Colon (tissue), 2 donors: Measurements from ENCODE around the gene LONP2.
"Not testable (repeated sequence)": the region's sequence is repeated elsewhere in the genome, so short reads cannot be mapped to it uniquely, and the experiment has no call there.

Experiments
- FAIRE-seq: peaks from 2 replicates; lab custom pipeline; 2012; peaks lifted over from hg19 to GRCh38; lab: Jason Lieb, UNC
- donor health status: control.
- donor health status: control.

Gene LONP2

DNA sequence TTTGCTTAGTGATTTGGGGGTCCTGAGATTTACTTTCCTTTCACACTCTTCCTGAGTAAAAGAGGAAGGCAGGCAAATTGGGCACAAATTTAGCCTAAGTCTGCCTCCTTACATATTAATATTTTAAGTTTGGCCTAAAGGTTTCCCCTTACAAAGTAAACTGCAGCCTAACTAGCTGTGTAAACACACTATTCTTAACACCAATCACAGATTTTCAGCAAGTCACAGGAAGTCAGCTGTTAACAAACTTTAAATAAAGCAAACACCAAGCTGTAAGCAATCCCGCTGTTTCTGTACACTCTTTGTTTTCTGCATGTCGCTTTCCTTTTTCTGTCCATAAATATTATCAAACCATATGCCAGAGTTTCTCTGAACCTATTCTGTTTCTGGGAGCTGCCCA is 48.4 kb downstream of the LONP2 start:
- FAIRE-seq = no peak

DNA sequence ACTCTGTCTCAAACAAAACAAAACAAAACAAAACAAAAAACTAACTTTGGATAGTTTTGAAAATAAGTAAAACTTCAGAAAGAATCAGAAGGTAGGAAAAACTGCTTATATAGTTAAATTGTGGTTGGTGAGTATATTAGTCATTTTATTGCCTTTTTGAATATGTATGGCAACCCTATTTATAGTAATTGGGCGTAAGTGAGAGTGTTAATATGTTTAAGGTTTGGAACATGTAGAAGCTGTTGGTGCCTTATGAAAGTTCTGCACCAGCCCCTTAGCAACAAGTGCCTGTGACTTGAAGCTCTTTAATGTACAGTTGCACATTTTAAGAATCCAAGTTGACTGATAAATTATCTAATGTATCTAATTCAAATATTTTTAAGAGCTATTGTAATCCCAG is 50.6 kb downstream of the LONP2 start:
- no peak for FAIRE-seq

DNA sequence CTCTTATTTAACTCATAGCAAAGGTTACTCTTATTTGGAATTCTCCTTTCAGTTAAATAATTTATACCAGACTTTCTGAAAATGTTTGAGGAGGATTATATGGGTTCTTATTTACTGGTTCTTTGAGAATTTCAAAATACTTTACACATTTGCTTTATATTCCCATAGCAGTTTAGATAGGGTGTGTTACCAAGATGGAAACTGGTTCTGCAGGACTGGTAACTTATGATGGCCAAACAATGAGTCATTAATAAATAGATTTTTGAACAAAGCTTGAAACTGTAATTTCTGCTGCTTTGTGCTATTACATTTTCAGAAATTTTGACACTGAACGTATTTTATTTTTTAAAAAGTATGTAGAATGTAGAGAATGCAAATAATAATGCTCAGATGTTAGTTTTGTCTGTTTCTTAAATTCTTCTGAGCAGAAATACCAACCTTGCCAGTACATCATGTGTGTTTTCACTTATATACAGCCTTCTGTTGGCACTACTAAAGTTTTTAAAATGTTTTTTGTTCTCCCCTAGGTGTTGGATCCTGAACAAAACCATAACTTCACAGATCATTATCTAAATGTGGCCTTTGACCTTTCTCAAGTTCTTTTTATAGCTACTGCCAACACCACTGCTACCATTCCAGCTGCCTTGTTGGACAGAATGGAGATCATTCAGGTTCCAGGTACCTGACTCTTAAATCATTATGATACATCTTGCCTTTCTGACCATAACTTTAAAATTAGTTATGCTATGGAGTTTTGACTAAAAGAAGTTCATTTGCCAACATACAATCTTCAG is 51.6 kb downstream of the LONP2 start:
- FAIRE-seq = no peak

DNA sequence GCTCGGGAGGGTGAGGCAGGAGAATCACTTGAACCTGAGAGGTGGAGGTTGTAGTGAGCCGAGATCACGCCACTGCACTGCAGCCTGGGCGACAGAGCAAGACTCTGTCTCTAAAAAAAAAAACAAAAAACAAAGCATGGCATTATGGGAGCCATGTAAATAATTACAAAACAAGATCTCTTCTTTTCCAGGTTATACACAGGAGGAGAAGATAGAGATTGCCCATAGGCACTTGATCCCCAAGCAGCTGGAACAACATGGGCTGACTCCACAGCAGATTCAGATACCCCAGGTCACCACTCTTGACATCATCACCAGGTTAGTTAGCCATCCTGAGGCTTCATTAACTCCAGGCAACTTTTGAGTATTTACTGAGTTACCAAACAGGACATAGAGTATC is 55.4 kb downstream of the LONP2 start:
- FAIRE-seq = no peak

DNA sequence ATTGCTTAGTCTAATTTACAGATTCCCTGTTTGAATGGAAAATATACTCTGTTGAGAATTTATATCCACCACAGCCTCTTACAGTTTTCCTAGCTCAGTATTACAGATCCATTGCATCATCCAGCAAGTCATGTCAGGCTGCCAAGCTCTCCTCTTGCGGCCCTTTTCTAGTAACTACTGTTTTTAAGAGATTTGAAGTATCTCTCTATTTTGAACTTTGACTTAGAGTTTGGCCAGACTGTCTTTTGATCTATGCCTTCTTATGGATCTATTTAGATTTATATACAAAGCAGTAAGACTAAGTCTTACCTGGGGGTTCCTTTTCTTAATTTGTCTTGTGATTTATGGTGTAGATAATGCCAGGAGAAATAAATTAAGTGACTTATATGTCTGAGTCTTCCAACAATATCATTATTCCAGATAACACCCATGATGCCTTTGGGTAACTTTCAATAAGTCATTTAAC is 56.3 kb downstream of the LONP2 start:
- no peak for FAIRE-seq

DNA sequence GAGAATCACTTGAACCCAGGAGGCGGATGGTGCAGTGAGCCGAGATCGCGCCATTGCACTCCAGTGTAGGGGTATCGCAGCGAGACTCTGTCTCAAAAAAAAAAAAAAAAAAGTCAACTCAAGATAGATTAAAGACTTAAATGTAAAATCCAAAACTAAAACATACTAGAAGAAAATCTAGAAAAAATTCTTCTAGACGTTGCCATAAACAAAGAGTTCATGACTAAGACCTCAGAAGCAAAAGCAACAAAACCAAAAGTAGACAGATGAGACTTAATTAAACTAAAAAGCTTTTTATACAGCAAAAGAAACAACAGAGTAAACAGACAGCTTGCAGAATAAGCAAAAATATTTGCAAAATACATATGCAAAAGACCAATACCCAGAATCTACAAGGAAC is 64.4 kb downstream of the LONP2 start:
- FAIRE-seq = no peak

DNA sequence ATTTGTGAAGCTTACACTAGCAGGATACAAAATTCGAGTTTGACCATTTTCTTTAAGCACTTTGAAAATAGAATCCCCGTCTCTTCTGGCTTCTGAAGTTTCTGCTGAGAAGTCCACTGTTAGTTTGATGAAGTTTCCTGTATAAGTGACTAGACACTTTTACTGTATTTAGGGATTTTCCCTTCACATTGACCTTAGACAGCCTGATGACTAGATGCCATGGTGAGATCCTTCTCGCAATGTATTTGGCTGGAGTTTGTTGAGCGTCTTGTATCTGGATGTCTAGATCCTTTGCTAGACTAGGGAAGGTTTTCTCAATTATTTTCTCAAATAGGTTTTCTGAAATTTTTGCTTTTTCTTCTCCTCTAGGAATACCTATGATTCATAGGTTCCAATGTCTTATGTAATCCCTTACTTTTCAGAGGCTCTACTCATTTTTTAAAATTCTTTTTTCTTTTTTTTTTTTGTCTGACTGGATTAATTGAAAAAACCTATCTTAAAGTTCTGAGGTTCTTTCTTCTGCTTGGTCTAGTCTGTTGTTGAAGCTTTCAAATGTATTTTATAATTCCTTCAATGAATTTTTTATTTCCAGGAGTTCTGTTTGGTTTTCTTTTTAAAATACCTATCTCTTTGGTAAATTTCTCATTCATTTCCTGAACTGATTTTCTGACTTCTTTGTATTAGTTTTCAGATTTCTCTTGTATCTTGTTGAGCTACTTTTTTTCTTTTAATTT is 67.0 kb downstream of the LONP2 start:
- FAIRE-seq = no peak

DNA sequence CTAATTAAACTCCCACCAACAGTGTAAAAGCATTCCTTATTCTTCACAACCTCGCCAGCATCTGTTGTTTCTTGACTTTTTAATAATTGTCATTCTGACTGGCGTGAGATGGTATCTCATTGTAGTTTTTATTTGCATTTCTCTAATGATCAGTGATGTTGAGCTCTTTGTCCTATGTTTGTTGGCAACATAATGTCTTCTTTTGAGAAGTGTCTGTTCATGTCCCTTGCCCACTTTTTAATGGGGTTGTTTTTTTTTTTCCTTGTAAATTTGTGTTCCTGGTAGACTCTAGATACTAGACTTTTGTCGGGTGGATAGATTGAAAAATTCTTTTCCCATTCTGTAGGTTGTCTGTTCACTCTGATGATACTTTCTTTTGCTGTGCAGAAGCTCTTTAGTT is 69.8 kb downstream of the LONP2 start:
- FAIRE-seq = not testable (repeated sequence)

DNA sequence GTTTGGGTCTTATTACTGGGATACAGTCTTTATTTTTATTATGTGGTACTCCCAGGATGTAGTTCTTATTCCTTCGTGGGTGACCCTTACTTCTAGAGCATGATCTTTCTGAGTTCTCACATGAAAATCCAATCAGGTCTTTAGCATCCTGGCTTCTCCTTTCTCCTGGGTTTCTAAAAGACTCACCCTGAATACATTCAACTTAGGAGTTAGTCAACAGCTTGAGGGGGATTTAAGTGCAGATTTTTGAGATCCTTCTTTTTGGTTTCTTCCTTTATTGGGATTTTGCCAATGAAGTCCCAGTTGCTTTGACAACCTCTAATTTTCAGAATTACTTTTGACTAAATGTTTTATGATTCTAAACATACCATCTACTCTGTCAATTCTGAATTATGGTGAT is 72.9 kb downstream of the LONP2 start:
- no peak for FAIRE-seq

DNA sequence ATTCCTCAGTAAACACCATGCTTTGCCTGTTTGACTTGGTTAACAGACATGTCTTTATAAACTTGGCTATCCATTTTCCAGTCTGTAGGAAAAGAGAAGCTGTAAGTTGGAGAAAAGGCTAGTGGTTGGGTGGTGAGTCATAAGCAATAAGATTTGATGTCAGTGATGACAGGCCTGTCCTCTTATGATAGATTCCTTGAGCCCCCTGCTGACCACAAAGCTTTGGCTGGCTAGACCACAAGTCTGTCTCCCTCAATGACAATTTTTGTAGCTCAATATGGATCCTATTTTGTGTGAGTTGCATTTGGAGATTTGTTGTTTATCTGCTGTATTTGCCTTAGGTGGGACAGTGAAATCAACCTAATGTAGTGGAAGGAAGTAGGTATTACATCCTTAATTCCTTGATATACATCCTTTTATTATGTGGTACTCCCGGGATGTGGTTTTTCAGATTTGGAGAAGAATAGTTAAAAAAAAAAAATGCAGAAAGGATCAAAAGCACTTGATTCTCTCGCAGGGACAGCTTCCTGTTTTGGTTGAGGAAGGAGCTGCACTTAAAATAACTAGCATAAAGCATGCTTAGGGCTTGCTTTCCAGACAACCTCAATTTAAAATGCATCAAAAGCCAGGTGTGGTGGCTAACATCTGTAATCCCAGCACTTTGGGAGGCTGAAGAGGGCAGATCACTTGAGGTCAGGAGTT is 73.7 kb downstream of the LONP2 start:
- no peak for FAIRE-seq

DNA sequence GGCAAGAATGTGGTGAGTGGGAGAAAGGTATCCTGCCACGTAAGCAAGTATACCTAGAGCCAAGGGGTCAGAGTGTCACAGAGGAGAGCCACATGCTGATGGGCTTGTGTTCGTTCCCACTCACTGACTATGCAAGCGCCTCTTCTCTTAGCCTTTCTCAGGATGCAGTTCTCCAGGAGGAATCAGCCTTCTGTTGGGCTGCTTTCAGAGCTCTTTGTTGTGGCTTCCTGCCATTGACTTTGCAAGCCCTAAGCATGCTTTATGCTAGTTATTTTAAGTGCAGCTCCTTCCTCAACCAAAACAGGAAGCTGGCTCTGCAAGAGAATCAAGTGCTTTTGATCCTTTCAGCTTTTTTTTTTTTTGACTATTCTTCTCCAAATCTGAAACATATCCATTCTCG is 74.5 kb downstream of the LONP2 start:
- no peak for FAIRE-seq

DNA sequence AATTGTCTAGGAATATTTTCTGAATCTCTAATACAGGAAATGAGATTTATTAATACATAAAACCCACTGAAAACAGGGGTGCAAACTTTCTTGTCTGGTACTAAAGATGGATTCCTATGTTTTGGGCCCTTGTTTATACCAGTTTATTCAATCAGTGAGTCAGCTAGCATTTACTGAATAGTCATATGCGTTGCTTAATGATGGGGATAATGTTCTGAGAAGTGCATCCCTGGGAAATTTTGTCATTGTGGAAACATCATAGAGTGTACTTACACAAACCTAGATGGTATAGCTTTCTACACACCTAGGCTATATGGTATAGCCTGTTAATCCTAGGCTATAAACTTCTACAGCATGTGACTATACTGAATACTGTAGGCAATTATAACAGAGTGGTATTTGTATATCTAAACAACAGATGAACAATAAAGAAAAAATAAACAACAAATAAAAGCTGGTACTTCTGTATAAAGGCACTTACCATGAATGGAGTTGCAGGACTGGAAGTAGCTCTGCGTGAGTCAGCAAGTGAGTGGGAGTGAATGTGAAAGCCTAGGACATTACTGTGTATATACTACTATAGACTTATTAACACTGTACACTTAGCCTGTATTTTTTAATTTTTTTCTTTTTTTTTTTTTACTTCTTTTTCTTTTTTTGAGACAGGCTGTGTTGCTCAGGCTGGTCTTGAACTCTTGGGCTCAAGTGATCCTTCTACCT is 77.4 kb downstream of the LONP2 start:
- FAIRE-seq = no peak

DNA sequence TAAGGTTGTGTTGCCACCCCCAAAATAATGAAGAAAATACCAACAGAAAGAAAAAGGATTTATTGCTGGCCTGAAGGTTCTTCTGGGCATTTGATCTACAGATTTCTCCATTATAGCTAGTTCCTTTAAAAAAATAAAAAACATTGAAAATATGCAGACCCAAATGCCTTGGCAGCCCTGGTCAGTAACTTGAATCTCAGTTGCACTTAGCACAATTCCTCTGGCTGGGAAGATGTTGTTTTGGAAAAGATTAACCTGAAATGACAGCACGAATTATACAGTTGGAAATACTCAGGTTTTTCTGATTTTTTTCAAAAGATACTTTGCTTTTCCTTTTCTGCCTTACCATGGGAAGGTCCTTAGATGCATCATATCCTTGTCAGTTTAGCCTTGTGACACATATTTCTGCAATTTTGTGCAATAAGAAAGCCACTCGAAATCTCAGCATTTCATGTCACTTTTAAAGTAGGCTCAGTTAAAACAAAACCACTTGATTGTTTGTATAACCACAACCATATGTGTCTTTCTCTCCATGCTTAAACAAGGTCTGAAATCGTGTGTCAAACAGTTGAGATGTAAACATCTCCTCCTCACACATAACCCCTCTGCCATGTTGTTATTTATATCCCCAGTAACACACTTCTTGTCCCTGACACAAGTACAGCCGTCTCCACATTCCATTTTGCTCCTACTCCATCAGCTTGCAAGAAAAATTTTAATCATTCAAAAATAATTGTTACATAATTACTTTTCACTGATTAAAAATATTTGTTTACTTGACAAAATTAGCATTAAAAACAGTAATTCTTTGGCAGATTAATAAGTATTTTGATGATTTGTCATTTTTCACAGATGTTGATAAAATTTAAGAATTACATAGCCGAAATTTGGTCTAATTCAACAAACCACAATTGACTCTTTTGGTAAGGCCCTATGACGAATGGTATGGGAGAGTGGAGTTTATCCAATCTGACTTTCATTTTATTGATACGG is 80.0 kb downstream of the LONP2 start:
- no peak for FAIRE-seq

DNA sequence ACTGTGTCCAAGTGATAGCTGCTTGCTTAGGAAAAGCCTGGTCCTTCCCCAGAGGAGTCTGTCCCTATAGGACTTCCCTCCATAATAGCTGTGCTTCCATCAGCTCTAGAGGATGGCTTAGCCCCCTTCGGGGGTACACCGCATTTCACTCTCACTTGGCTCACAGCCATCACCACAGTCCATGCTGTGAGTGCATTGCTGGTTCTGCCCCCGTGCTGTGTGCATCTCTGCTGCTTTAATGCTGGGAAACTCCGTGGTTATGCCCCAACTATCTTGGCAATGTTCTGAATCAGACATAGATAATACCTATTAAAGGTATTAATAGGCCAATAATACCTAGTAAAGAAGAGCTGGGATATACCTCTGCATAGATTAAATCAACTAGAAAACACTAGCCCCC is 82.8 kb downstream of the LONP2 start:
- no peak for FAIRE-seq

DNA sequence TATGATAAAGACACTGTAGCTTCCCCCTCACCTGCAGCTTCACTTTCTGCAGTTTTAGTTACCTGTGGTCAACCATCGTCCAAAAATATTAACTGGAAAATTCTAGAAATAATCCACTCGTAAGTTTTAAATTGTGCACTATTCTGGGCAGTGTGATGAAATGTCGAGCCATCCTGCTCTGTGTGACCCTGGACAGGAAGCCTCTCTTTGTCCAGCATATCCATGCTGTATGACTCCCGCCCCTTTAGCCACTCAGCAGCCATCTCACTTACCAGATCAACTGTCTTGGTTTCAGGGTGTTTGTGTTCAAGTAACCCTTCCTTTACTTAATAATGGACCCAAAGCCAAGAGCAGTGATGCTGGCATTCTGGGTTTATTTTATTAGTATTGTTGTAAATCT is 85.0 kb downstream of the LONP2 start:
- no peak for FAIRE-seq

DNA sequence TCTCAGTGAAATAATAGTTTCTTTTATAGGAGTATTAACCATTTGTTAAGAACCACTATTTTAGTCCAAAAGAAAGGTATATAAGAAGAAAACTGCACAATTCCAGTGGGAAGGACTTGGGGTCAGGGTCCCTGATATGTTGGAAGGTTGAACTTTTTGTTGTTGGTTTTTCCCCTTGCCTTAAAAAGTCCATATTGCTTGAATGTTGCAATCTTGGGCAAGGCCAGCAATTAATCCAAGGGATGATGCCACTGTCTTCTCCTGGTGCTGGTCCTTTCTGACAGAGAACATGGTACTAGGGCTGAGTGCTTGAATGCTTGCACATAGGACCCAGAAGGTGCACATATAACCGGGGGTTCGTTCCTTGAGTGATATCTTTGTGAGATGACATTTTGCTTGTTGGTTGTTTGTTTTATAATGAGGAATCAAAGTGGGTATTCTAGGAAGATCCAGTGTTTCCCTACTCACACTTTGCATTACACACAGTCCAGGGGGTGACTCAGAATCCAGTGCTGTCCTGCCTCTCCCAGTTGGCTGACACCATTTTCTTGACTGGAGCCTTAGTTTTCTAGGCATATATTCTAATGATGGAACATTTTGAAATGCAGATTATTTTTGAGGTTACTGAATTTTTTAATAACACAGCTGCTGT is 86.2 kb downstream of the LONP2 start:
- no peak for FAIRE-seq

DNA sequence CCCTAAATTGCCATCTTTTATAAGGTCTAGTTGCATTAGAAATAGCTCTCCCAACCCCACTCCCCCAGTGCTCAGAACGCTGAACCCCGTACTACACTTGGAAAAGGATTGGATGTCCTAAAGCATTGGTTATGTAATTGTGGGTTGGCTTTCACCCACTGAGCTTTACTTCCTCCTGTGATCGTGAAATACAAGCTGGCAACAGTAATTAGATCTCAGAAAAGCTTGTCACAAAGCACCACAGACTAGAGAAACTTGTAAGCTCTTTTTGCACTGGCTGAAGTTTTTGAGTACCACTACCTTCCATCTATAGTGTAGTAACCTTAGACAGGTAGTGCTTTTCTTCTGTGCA is 86.7 kb downstream of the LONP2 start:
- no peak for FAIRE-seq

DNA sequence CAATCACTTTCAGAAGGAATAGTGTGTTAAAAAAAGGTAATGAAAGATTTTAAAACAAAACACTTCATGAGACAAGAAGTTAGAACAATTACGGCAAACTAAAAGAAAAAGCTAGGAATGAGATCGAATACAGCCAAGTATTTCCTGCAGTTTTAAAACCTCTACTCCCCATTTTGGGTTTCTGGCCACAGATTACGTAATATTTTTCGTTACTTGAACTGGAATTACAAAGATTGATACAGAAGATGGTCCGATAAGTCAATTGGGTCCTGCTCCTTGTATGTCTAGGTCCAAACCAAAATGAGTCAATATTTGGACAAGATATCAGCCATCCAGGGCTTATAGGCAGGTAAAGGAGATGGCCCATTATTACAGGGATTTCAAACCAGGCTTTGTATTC is 88.9 kb downstream of the LONP2 start:
- FAIRE-seq = no peak

DNA sequence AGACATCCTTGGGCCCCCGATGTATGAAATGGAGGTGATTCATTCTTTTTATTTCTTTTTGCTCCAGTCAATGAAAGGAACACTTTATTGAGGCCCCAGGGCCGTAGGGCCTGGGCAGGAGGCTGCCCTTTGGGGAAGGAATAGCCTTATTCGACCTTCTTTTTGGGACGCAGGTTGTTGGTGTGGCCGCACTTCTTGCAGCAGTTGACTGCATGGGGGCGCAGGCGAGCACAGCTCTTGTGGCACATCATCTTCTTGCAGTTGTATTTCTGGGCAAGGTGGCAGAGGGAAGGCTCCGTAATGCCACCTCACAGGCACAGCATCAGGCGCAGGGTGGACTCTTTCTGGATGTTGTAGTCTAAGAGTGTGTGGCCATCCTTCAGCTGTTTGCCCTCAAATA is 90.2 kb downstream of the LONP2 start:
- no peak for FAIRE-seq

DNA sequence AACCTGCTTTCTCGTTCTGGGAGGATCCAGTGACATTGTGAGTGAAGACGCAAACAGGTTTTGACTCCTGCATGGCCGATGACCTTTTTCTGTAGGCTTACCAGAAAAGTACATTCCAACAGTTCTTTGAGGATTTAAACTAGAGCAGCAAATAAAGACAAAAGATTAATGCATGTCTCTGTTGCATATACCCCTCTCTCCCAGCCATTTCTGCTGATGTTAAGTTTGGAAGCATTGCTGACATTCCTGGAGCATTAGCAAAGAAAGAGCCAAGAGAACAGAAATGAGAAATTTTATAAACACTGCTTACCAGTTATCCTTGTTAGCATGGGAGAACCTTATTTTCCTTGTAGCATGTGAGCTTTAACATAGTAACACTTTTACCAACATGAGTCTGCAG is 91.9 kb downstream of the LONP2 start:
- no peak for FAIRE-seq

DNA sequence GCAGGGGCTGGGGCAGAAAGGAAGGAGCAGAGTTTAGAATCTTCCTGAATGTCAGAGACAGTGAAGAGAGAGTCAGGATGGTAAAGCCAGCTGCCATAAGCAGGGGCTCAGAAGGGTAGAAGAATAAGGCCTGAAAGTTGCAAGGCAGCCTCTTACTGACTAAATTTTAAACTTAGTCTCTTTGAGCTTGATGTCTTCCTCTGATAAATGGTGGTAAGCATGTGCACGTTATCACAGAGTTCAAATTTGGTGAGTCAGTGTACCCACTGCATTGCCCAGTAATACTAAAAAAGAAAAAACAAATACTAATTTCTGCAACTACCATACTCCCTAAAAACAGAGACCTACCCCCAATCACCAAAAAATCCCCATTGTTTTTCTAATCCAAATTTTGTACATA is 96.0 kb downstream of the LONP2 start:
- FAIRE-seq = no peak
